Fibroblast of the conjunctiva (primary cell): ENCODE results near the gene PHF24.
"Not testable (repeated sequence)": the region's sequence is repeated elsewhere in the genome, so short reads cannot be mapped to it uniquely, and the experiment has no call there.

Experiments
- DNase-seq: peaks from one replicate; pipeline ENCODE4 v3.0.0-alpha.2; 2010; ENCODE audit warnings: low read depth

PHF24 gene

GRCh38 chr9:34957492-34958410 lies at the start of gene PHF24:
PHF24 (plus strand) TSS chr9:34958285; CDS start chr9:34971299, 13,014 bp downstream.
- no peak for DNase-seq

DNA sequence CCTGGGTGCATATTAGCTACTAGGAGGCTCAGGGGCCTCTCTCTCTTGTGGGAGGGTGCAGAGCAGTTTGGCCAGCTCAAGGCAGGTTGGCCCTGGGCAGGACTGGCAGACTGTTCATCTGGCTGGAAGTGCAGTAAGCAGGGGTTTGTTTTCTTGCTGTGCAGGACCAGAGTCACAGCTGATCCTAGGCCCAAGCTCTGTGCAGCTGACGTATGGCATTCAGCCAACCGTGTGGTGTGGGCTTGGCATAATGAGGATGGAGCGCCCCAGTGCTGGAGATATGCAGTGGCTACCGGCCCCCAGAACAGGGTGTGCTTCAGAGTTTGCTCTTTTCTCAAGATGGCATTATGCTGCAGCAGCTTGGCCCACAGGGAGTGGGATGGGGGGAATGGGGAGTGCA lies 31.0 kb upstream of the PHF24 start:
- no peak for DNase-seq

DNA sequence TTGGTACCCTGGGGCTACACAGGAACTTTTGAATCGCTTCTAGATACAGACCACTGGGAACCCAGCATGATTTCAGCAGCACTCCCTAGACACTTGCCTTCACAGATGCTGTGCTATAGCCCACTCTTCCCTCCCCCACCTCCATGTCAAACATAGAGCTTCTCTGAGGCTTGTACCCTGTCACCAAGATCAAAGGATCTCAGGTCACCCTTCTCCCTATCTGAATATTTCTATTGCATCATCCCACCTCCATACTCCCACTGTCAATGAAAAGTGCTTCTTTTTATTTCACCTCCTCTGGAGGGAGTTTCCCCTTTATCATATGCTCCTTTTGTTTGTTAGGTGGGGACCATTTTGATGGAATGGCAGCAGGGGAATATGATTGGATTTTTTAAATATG lies 29.2 kb upstream of the PHF24 start:
- no peak for DNase-seq

DNA sequence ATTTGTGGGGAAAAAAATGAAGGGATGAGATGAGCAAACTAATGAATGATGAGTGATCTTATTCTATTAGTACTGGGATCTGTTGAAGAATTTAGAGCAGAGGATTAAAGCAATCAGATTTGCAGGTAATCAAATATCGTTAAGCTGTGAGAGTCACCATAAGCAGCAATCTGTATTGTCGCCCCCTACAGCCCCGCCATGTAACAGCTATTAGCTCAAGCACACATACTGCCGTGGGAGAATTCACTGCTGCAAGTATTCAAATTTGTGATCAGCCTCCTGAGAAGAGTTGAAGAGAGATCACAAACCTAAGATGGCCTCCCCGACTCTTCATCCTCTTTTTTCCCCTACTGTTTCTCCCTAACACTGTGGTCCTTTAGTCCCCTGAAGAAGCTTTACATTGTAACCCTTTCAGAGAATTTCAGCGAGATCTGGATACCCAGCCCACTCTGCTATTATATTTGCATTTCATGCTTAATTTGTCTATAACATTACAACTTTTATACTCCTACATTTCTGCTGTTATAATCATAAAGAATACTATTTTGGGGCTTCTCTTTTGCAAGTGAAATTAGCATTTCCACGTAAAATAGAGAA lies 28.5 kb upstream of the PHF24 start:
- DNase-seq: no peak

- not testable (repeated sequence) for DNase-seq
Observed at GRCh38 chr9:34939989-34940388, 18.1 kb upstream of the PHF24 start.

DNA sequence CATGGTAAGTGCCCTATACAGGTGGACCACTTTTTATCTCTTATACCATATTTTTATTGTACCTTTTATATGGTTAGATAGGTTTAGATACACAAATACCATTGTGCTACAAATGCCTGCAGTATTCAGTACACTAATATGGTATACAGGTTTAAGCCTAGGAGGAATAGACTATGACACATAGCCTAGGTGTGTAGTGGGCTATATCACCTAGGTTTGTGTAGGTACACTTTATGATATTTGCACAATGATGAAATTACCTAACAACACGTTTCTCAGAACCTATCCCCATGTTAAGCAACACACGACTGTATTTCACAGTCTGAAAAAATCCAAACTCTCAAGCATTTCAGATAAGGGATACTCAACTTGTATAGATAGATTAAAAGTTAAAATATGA lies 9.6 kb upstream of the PHF24 start:
- no peak for DNase-seq

- no peak for DNase-seq
Observed at GRCh38 chr9:34954225-34954624, 3.9 kb upstream of the PHF24 start.

DNA sequence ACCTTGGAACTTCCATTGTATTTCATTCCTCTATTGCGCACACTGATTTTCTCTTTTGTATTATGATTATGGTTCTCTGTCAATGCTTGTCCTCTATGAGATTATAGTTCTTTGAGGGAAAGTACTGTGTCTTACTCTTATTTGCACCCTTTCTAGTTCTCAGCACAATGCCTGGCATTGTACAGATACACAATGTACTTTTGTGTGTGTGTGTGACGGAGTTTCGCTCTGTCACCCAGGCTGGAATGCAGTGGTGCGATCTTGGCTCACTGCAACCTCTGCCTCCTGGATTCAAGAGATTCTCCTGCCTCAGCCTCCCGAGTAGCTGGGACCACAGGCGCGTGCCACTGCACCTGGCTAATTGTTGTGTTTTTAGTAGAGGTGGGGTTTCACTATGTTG lies 2.0 kb upstream of the PHF24 start:
- DNase-seq: not testable (repeated sequence)

DNA sequence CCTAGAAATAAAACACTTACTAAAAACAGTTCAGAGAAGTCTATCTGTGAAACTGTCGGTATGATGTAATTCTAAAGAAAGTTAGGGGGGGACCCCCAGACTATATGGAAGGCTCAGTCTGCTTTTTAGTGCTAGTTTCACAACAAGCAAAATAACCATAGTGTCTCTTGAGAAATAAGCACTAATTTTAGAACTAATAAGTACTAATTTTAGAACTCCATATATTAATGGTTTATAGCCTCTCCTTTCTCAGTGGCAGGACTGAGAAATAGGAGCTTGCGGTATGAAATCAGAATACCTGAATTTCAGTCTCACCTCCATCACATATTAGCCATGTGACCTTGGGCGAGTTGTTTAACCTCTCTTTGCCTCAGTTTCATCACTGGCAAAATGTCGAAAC lies 1.4 kb upstream of the PHF24 start:
- DNase-seq: no peak

DNA sequence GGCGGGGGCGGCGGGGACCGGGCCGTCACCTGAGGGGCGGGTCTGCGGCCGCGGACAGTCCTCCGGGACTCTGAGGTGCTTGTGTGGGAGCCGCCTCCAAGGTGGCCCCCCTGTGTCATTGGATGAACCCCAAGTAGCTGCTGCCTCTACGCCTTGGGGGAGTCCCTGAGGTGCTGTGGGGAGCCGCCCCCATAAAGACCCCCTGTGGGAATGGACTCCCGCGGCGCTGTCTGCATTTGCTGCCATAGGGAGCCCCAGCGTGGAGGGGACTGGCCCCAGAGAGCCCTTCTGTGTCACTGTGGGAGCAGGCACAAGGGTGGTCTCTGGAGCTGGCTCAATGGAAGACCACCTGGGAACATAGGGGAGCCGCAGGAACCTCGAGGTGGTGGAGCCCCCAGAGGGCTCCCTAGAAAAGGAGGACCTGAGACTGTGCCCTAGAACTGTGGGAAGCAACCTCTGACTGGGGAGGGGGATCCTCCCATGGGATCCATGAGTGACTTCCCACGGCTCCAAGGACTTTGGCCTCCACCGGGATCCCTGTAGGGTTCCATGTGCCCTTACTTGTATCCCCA lies 412 bp downstream of the PHF24 start:
- no peak for DNase-seq

DNA sequence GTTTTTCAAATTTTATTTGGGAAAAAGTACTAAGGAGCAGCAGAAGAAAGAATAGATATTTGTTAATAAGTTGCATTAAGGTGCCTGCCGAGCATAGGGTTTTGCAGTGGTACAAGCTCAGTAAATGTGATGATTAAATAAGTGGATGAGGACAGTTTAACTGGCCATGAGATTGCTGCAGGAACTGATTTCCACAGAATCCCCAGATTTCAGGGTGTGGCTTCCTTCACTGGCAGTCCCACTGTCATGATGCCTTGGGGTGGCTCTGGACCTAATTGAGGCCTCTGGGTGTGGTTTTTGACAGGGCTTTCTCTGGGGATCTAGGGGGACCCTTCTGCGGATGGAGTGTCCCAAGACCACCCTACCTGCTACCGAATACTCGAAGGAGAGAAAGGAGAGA lies 1.4 kb downstream of the PHF24 start:
- no peak for DNase-seq

GRCh38 chr9:34961574-34962490 lies 3.7 kb downstream of the PHF24 start:
- DNase-seq: no peak

DNA sequence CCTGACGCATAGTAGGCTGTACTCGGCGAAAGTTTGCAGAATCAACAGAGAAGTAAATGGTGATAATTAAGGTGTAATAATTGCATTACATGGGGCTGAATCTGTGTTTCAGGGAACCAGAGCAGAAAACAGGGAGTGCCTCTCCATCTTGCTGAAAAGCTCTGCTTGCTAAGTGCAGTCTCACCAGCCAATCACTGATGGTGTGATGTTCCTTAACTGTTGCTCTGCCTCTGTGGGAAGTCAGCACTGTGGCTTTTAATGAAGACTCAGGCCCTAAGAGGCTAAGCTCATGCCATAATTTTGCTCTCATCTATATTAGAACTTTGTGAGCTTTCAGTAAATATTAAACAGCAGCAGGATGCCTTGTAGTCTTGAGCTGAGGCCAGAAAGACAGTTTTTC lies 4.5 kb downstream of the PHF24 start:
- DNase-seq: no peak

DNA sequence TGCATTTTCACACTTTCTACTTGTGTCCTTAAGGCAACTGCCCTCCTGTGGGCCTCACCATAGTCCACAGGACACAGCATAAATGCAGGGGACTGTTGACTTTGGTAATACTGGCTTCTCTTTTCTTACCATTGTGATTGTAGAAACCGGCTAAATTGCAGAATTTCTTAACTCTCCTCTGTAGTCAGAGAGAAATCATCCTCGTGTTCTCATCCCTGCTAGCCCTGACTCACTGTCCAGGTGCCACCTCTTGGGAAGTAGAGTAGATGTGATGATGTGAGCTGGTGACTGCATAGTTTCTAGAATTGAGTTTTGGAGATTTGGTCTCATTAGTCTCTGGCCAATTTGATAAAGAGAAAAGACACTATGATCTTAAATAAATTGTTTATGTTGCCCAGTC lies 5.5 kb downstream of the PHF24 start:
- no peak for DNase-seq

DNA sequence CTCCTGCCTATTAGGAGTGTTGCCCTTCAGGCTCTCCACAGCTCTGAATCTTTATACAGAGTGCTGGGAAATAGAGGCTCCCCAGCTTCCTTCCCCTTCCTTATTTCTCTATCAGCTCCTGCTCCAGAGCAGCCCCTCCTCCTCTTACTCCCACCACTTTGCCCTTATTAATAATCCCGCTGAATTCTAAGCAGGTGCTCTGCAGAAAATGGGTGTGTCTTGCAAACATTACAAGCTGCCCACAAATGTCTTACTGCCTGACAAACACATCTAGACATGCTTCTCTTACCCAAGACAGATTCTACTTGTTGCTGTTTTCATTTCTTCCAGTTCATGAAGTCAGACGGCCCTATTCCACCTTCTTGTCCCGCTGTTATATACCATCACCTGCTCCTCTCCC lies 6.4 kb downstream of the PHF24 start:
- DNase-seq: no peak

DNA sequence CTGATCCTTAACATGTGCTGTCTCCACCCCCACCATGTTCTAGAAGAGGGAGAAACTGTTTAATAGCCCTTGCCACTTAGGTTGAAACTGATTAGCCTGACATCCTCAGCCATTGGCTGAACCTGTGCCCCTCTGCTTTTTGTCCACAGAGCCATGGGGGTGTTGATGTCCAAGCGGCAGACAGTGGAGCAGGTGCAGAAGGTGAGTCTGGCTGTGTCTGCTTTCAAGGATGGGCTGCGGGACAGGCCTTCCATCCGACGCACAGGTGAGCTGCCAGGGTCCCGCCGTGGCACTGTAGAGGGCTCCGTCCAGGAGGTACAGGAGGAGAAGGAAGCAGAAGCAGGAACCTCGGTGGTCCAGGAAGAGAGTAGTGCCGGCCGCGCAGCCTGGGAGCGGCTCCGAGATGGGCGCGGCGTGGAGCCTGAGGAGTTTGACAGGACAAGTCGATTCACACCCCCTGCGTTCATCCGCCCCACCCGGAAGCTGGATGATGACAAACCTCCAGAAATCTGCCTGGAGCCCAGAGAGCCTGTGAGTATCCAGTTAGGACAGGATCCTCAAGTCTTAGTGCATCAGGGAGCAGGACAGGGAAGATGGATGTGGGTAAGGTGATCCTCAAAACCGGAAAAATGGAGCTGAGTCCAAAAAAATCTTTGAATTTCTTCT lies 13.2 kb downstream of the PHF24 start:
- no peak for DNase-seq

DNA sequence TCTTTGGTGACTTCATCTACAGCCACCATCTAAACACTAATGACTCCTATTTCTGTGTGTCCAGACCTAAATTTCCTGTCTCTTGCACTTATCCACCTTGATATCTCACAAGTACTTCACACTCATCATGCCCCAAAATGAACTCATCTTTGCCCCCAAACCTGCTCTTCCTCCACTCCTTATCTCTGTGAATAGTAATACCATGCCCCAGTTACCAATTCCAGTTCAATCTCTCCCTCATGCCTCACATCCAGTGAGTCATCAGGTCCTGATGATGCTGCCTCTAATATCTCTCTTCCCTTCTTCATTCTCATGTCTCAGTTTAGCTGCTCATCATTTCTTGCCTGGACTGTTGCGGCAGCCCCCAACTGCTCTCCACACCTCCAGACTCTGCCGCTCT lies 16.6 kb downstream of the PHF24 start:
- no peak for DNase-seq

- DNase-seq: no peak
Observed at GRCh38 chr9:34976441-34976840, 18.4 kb downstream of the PHF24 start.

DNA sequence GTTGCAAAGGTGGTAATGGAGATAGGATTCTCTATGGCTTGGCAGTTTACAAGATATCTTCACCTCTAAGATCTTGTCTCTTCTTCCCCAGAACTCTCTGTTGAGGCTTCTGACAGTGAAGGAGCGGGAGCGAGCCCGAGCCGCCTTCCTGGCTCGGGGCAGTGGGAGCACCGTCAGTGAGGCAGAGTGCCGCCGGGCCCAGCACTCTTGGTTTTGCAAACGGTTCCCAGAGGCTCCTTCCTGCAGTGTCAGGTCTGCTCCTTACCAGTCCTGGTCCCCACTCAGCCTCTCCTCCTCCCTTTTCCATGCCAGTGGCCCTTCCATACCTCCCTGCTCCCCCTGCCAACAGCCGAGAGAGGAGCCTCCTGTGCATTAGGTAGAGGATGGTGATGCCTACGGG lies 18.9 kb downstream of the PHF24 start:
- no peak for DNase-seq

GRCh38 chr9:34980181-34980761 lies 22.2 kb downstream of the PHF24 start:
- DNase-seq: no peak

DNA sequence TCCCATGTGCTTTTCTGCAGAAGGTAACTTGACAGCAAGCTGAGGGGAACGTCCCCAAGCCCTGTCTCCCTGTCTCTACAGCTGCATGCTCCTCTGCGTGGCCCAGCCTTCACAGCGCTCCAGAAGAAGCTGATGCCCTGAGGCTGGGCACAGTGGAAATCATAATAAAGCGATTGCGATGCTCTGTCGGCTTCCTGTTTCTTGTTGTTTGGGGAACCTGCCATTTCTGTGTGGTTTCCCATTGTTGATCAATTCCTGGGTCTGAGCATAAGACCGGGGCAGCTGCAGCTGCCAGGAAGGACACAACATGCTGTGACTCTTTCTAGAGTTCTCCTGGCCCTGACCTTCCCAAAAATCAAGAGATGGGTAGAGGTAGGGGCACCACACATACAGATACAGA lies 24.3 kb downstream of the PHF24 start:
- DNase-seq: no peak
